ENCODE results near the gene CEP112.

Gene CEP112

GRCh38 chr17:66038125-66038524 is 153.8 kb downstream of the CEP112 start:
- TF ChIP-seq, protein P1, sequence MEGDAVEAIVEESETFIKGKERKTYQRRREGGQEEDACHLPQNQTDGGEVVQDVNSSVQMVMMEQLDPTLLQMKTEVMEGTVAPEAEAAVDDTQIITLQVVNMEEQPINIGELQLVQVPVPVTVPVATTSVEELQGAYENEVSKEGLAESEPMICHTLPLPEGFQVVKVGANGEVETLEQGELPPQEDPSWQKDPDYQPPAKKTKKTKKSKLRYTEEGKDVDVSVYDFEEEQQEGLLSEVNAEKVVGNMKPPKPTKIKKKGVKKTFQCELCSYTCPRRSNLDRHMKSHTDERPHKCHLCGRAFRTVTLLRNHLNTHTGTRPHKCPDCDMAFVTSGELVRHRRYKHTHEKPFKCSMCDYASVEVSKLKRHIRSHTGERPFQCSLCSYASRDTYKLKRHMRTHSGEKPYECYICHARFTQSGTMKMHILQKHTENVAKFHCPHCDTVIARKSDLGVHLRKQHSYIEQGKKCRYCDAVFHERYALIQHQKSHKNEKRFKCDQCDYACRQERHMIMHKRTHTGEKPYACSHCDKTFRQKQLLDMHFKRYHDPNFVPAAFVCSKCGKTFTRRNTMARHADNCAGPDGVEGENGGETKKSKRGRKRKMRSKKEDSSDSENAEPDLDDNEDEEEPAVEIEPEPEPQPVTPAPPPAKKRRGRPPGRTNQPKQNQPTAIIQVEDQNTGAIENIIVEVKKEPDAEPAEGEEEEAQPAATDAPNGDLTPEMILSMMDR (conservative IDR thresholded peaks at IDR 0.05; ENCODE audit: low read depth, low read length): no peak
- Histone ChIP-seq H3K79me2 (ENCODE audit: insufficient read depth, low read depth) (no peaks in the 10 kb centered on the region), H4K20me1 (ENCODE audit: insufficient read depth) (no peaks in the 10 kb centered on the region), H3K4me1 (ENCODE audit: low read depth, poor library complexity, severe bottlenecking) (no peaks in the 10 kb centered on the region), H3K4me2 (no peak overlapping the region), H3K27me3 (ENCODE audit: insufficient read depth, low read depth) (no peaks in the 10 kb centered on the region), H3K27ac (no peak overlapping the region), H3K36me3 (ENCODE audit: insufficient read depth) (no peaks in the 10 kb centered on the region), H3K9ac (no peak overlapping the region), H3K4me3 (IDR thresholded peaks at IDR 0.05; ENCODE audit: insufficient read depth, low read depth, low read length) (no peak overlapping the region), H2AFZ (ENCODE audit: low read depth) (no peak overlapping the region)

GRCh38 chr17:66037221-66037620 is 154.7 kb downstream of the CEP112 start:
- Histone ChIP-seq H4K20me1 (ENCODE audit: insufficient read depth) (no peaks in the 10 kb centered on the region), H3K4me1 (ENCODE audit: low read depth, poor library complexity, severe bottlenecking) (no peaks in the 10 kb centered on the region), H3K27ac (no peak overlapping the region), H3K4me3 (IDR thresholded peaks at IDR 0.05; ENCODE audit: insufficient read depth, low read depth, low read length) (no peak overlapping the region), H3K27me3 (ENCODE audit: insufficient read depth, low read depth) (no peaks in the 10 kb centered on the region), H3K4me2 (no peak overlapping the region), H2AFZ (ENCODE audit: low read depth) (no peak overlapping the region), H3K9ac (no peak overlapping the region), H3K79me2 (ENCODE audit: insufficient read depth, low read depth) (no peaks in the 10 kb centered on the region), H3K36me3 (ENCODE audit: insufficient read depth) (no peaks in the 10 kb centered on the region)
- TF ChIP-seq, protein P1 (conservative IDR thresholded peaks at IDR 0.05; ENCODE audit: low read depth, low read length): no peak

- H4K20me1 ChIP-seq (ENCODE audit: insufficient read depth): no peaks in the 10 kb centered on the region
- H3K27ac ChIP-seq: no peak overlapping the region
- no peak overlapping the region for H3K4me2 ChIP-seq
- H3K9ac ChIP-seq: no peak overlapping the region
- H3K4me3 ChIP-seq (IDR thresholded peaks at IDR 0.05; ENCODE audit: insufficient read depth, low read depth, low read length): no peak overlapping the region
- H3K79me2 ChIP-seq (ENCODE audit: insufficient read depth, low read depth): no peaks in the 10 kb centered on the region
- H2AFZ ChIP-seq (ENCODE audit: low read depth): no peak overlapping the region
- H3K27me3 ChIP-seq (ENCODE audit: insufficient read depth, low read depth): no peaks in the 10 kb centered on the region
- no peaks in the 10 kb centered on the region for H3K4me1 ChIP-seq (ENCODE audit: low read depth, poor library complexity, severe bottlenecking)
- no peaks in the 10 kb centered on the region for H3K36me3 ChIP-seq (ENCODE audit: insufficient read depth)
- TF ChIP-seq, protein P1 (conservative IDR thresholded peaks at IDR 0.05; ENCODE audit: low read depth, low read length): no peak
Measured at GRCh38 chr17:66032082-66032712, 159.7 kb downstream of the CEP112 start.

DNA sequence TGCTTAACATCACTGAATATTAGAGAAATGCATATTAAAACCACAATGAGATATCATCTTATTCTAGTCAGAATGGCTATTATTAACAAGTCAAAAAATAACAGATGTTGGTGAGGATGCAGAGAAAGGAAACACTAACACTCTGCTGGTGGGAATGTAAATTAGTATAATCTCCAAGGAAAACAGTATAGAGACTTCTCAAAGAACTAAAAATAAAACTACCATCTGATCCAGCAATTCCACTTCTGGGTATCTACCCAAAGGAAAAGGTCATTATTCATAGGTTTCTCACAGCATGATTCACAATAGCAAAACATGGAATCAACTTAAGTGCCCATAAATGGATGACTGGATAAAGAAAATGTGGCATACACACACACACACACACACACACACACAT is 166.4 kb downstream of the CEP112 start:
- Histone ChIP-seq H3K4me2 (no peak overlapping the region), H3K79me2 (ENCODE audit: insufficient read depth, low read depth) (no peaks in the 10 kb centered on the region), H3K36me3 (ENCODE audit: insufficient read depth) (no peaks in the 10 kb centered on the region), H3K9ac (no peak overlapping the region), H3K27me3 (ENCODE audit: insufficient read depth, low read depth) (no peaks in the 10 kb centered on the region), H3K27ac (no peak overlapping the region), H3K4me3 (IDR thresholded peaks at IDR 0.05; ENCODE audit: insufficient read depth, low read depth, low read length) (no peak overlapping the region), H2AFZ (ENCODE audit: low read depth) (no peak overlapping the region), H3K4me1 (ENCODE audit: low read depth, poor library complexity, severe bottlenecking) (no peaks in the 10 kb centered on the region), H4K20me1 (ENCODE audit: insufficient read depth) (no peaks in the 10 kb centered on the region)
- TF ChIP-seq, protein P1 (conservative IDR thresholded peaks at IDR 0.05; ENCODE audit: low read depth, low read length): no peak
